Endothelial cell of umbilical vein (primary cell): ENCODE data around the gene MOCS1. TPM values are rescaled to one million over a fixed set of nuclear protein-coding genes. Genes with fewer than 3 reads are reported as not detected.

ENCODE experiments used
- BruUV-seq: library from RNA; stranded (reverse); fragments of 400-500 nt; replicated peaks from 2 replicates; lab custom pipeline; 2021; lab: Mats Ljungman, UMichigan
- CTCF ChIA-PET: fragments of 300-600, 350-600 bp; sonication (Branson Sonifier 250); formaldehyde crosslinking; loops from one replicate; lab custom pipeline; 2021; ENCODE audit warnings: antibody characterized with exemption, inconsistent platforms; lab: Charles Lee
- POLR2A ChIA-PET: fragments of 300-600, 350-600 bp; sonication (Branson Sonifier 250); formaldehyde crosslinking; loops from one replicate; lab custom pipeline; 2021; ENCODE audit warnings: antibody characterized with exemption, inconsistent platforms; lab: Charles Lee
- DNase-seq: peaks from one replicate; pipeline ENCODE4 v3.0.0-alpha.2; 2011; ENCODE audit warnings: low read depth, low spot score
- FAIRE-seq: peaks from 2 replicates; lab custom pipeline; 2011; peaks lifted over from hg19 to GRCh38; lab: Jason Lieb, UNC
- H2AFZ ChIP-seq: 2 replicates; pipeline ENCODE4 v1.6.0; 2012; ENCODE audit warnings: low read depth, low read length, control low read depth, inconsistent platforms
- H3K27ac ChIP-seq: 2 replicates; pipeline ENCODE4 v1.5.1; 2011; ENCODE audit warnings: low read depth, mild to moderate bottlenecking, control low read depth, low read length, moderate library complexity; ENCODE audit not compliant: insufficient read depth
- H3K27me3 ChIP-seq, 2 experiments: 2 replicates each; pipeline versions ENCODE4 v1.6.0 to v1.6.1; 2011; ENCODE audit warnings: low read length in 2 of 2, mixed read lengths in 1 of 2; ENCODE audit not compliant: control insufficient read depth in 2 of 2, insufficient read depth in 2 of 2
- H3K36me3 ChIP-seq, 2 experiments: 2 replicates in 1 of 2; 3 replicates in 1 of 2; pipeline ENCODE4 v1.5.1; 2011; ENCODE audit warnings: low read length in 2 of 2, mild to moderate bottlenecking in 1 of 2, moderate library complexity in 1 of 2; ENCODE audit not compliant: control insufficient read depth in 2 of 2, insufficient read depth in 2 of 2; ENCODE audit errors: extremely low read depth in 1 of 2
- H3K4me1 ChIP-seq: 3 replicates; pipeline ENCODE4 v1.5.1; 2011; ENCODE audit warnings: mild to moderate bottlenecking, low read length; ENCODE audit not compliant: control insufficient read depth, insufficient read depth; ENCODE audit errors: extremely low read depth
- H3K4me2 ChIP-seq: 2 replicates; pipeline ENCODE4 v1.6.1; 2011; ENCODE audit warnings: low read length, control low read depth, mixed read lengths; ENCODE audit not compliant: insufficient read depth
- H3K4me3 ChIP-seq, 3 experiments: fragments of 200-600 bp in 1 of 3; sonication (generic), shearing (Covaris generic) in 1 of 3; replicated peaks in 1 of 3; 2 replicates each; pipeline ENCODE4 v1.5.1; 2011 to 2016; ENCODE audit warnings: control low read depth in 3 of 3, low read length in 3 of 3, mild to moderate bottlenecking in 2 of 3, inconsistent platforms in 1 of 3, low read depth in 1 of 3, moderate library complexity in 1 of 3; ENCODE audit not compliant: insufficient read depth in 1 of 3
- H3K79me2 ChIP-seq: 2 replicates; pipeline ENCODE4 v1.6.0; 2012; ENCODE audit warnings: low read length, inconsistent platforms; ENCODE audit not compliant: control insufficient read depth, insufficient read depth
- H3K9ac ChIP-seq: replicated peaks from 2 replicates; pipeline ENCODE3; 2011; ENCODE audit warnings: low read length, control low read depth; ENCODE audit not compliant: insufficient read depth; ENCODE audit errors: extremely low read depth
- H3K9me1 ChIP-seq: replicated peaks from 3 replicates; pipeline ENCODE4 v1.6.0; 2011; ENCODE audit warnings: mild to moderate bottlenecking, low read length; ENCODE audit not compliant: control insufficient read depth, insufficient read depth; ENCODE audit errors: extremely low read depth
- H3K9me3 ChIP-seq: replicated peaks from 2 replicates; pipeline ENCODE4 v1.5.1; 2012; ENCODE audit warnings: low read length, inconsistent platforms; ENCODE audit not compliant: control insufficient read depth, insufficient read depth
- H4K20me1 ChIP-seq: replicated peaks from 2 replicates; pipeline ENCODE3; 2011; ENCODE audit warnings: mild to moderate bottlenecking, low read length; ENCODE audit not compliant: control insufficient read depth, insufficient read depth; ENCODE audit errors: extremely low read depth
- CTCF ChIP-seq, 2 donors: IDR thresholded peaks; 1 replicate in 1 of 2; 2 replicates in 1 of 2; pipeline ENCODE4 v1.5.1; 2011; ENCODE audit warnings: low read length in 2 of 2, mild to moderate bottlenecking in 2 of 2, moderate library complexity in 2 of 2, control low read depth in 1 of 2, inconsistent platforms in 1 of 2, low read depth in 1 of 2; ENCODE audit not compliant: insufficient read depth in 1 of 2; ENCODE audit errors: extremely low read depth in 1 of 2
- EZH2 ChIP-seq: IDR thresholded peaks from 2 replicates; pipeline ENCODE4 v1.6.1; 2012; ENCODE audit warnings: borderline replicate concordance, low read depth, mild to moderate bottlenecking, moderate library complexity, low read length, inconsistent platforms; ENCODE audit not compliant: severe bottlenecking
- FOS ChIP-seq: IDR thresholded peaks from 2 replicates; pipeline ENCODE4 v1.6.1; 2011; ENCODE audit warnings: mild to moderate bottlenecking, low read length, moderate library complexity, borderline replicate concordance; ENCODE audit not compliant: insufficient read depth
- GATA2 ChIP-seq: IDR thresholded peaks from 2 replicates; pipeline ENCODE4 v1.7.0; 2011; ENCODE audit warnings: low read depth, mild to moderate bottlenecking, moderate library complexity, mixed read lengths, low read length; ENCODE audit not compliant: insufficient read length, insufficient read depth
- JUN ChIP-seq: IDR thresholded peaks from 2 replicates; pipeline ENCODE4 v1.6.1; 2011; ENCODE audit warnings: borderline replicate concordance, low read depth; ENCODE audit not compliant: insufficient read length, insufficient read depth
- MAX ChIP-seq: IDR thresholded peaks from 2 replicates; pipeline ENCODE4 v1.6.1; 2011; ENCODE audit not compliant: insufficient read depth, insufficient read length
- MYC ChIP-seq: IDR thresholded peaks from one replicate; pipeline ENCODE4 v1.6.1; 2011; ENCODE audit warnings: mild to moderate bottlenecking, low read depth, low read length
- POLR2A ChIP-seq: IDR thresholded peaks from 2 replicates; pipeline ENCODE4 v1.6.1; 2012; ENCODE audit warnings: low read depth, mild to moderate bottlenecking, control low read depth, low read length
- POLR2AphosphoS5 ChIP-seq: IDR thresholded peaks from 2 replicates; pipeline ENCODE4 v1.6.1; 2012; ENCODE audit warnings: low read depth, mild to moderate bottlenecking, control low read depth, low read length, moderate library complexity; ENCODE audit not compliant: insufficient read depth
- dilution Hi-C: fragments of 300-500 bp; cut with MboI; formaldehyde crosslinking; loops from one replicate; pipeline ENCODE4 v1.15.0; 2019; ENCODE audit warnings: low sequenced_read_pairs; ENCODE audit not compliant: extremely low pct_ligation_motif_present
- intact Hi-C: fragments of 100-400 bp; cut with micrococcal nuclease; formaldehyde crosslinking; loops from one replicate; pipeline ENCODE4 v1.10.0; 2022
- polyA plus RNA-seq, 4 experiments: library from polyadenylated mRNA; depleted of rRNA in 3 of 4; stranded (reverse) in 3 of 4; unstranded in 1 of 4; fragments of >200 nt; gene quantifications; 2 replicates each; pipeline versions ENCODE4 v1.2.1 to v1.2.3, GENCODE V29; 2011 to 2012; ENCODE audit warnings: missing spikeins in 1 of 4
- total RNA-seq: library from RNA; stranded (reverse); gene quantifications from 2 replicates; pipeline ENCODE4 v1.2.3, GENCODE V29; 2021

Gene MOCS1
- total and polyA plus RNA-seq, 2 donors (not counting 3 experiments of a cell fraction or from before 2014, with no cell fraction given) = 8.3 to 12.8 TPM

- H3K9me3 ChIP-seq = no peaks in the 10 kb centered on the region
- no peak overlapping the region for H3K9ac ChIP-seq
- H4K20me1 ChIP-seq = no peaks in the 10 kb centered on the region
- no peaks in the 10 kb centered on the region for H3K9me1 ChIP-seq
- intact Hi-C loops = no loop called here
- H3K27me3 ChIP-seq = peaks cover 2% of the 10 kb centered on the region in 2 experiments
- no peaks in the 10 kb centered on the region for H3K4me1 ChIP-seq
- TF ChIP-seq POLR2A (no peak), CTCF (IDR thresholded peaks at IDR 0.05; ENCODE audit: extremely low read depth in 1 of 2, insufficient read depth in 1 of 2, low read depth in 1 of 2, low read length in 2 of 2) (no peak), FOS (no peak), MYC (no peak), EZH2 (no peak), GATA2 (no peak), MAX (no peak), JUN (no peak), POLR2AphosphoS5 (no peak)
- no peak overlapping the region for H2AFZ ChIP-seq
- BruUV-seq = no TSS peak
- H3K4me2 ChIP-seq = no peak overlapping the region
- no peak overlapping the region for H3K4me3 ChIP-seq
- CTCF ChIA-PET = no interaction called here
- H3K79me2 ChIP-seq = no peaks in the 10 kb centered on the region
- dilution Hi-C loops = no loop called here
- POLR2A ChIA-PET = no interaction called here
- H3K27ac ChIP-seq = no peak overlapping the region
- DNase-seq (no peak), FAIRE-seq (no peak)
- no peaks in the 10 kb centered on the region for H3K36me3 ChIP-seq
These were observed 75.2 kb downstream of the MOCS1 start for GRCh38 chr6:39859025-39859424.
